ENCODE measurements around the gene GARIN5A.

- TF ChIP-seq, protein P1, sequence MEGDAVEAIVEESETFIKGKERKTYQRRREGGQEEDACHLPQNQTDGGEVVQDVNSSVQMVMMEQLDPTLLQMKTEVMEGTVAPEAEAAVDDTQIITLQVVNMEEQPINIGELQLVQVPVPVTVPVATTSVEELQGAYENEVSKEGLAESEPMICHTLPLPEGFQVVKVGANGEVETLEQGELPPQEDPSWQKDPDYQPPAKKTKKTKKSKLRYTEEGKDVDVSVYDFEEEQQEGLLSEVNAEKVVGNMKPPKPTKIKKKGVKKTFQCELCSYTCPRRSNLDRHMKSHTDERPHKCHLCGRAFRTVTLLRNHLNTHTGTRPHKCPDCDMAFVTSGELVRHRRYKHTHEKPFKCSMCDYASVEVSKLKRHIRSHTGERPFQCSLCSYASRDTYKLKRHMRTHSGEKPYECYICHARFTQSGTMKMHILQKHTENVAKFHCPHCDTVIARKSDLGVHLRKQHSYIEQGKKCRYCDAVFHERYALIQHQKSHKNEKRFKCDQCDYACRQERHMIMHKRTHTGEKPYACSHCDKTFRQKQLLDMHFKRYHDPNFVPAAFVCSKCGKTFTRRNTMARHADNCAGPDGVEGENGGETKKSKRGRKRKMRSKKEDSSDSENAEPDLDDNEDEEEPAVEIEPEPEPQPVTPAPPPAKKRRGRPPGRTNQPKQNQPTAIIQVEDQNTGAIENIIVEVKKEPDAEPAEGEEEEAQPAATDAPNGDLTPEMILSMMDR (IDR thresholded peaks at IDR 0.05; ENCODE audit: low read depth, low read length, poor library complexity, severe bottlenecking) = no peak
- no peak for TF ChIP-seq EZH2phosphoT487 (IDR thresholded peaks at IDR 0.05; ENCODE audit: borderline replicate concordance, low read length)
Observed at GRCh38 chr19:50430888-50431342, 45.7 kb downstream of the GARIN5A start.

Measured in DOHH2 (cell line).